SK-N-MC (cell line): ENCODE measurements around the gene KIAA1671.

Experiments
- EZH2 ChIP-seq: fragments of 200-600 bp; sonication (generic); IDR thresholded peaks from one replicate; pipeline ENCODE4 v1.6.1; 2017; ENCODE audit warnings: antibody characterized with exemption
- FOXP2 ChIP-seq: optimal IDR thresholded peaks from 2 replicates; pipeline ENCODE3; 2011; ENCODE audit warnings: mild to moderate bottlenecking, moderate library complexity; ENCODE audit not compliant: insufficient read depth; ENCODE audit errors: extremely low read length, control extremely low read depth
- POLR2AphosphoS5 ChIP-seq: IDR thresholded peaks from 2 replicates; pipeline ENCODE4 v1.6.1; 2012; ENCODE audit warnings: mild to moderate bottlenecking, low read depth, low read length, borderline replicate concordance

DNA sequence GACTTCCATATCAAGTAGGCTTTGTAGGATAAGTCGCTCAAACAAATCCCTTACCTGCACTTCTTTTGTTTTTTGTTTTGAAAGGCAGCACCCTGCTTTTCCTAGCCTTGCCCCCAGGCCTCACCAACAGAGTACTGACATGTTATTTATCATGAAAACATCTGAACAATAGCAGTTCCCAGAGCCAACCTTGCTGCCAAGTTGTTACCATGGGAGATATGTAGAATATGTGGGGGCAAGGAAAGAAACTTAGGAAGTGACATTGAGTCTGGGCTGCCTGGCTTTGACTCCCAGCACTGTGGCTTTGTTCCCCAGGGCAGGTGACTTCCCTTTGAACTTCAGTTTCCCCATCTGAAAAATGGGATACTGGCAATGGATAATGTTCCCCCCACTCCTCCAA, 193.8 kb downstream of the KIAA1671 start:
- no peak for TF ChIP-seq POLR2AphosphoS5
- no peak for TF ChIP-seq EZH2
- TF ChIP-seq FOXP2: no peak
